SK-N-SH treated with all-trans-retinoic acid at 6 μM for 48 hours (cell line): ENCODE data around the gene ETFB.
A peak's percentile ranks its signal among the peaks of the same experiment; 100 is the strongest.

Experiments
- ATAC-seq: fragments of 200-7000 bp; cut with Tn5 transposase; 3 replicates; pipeline ENCODE4 v1.9.1; 2020; ENCODE audit warnings: mild to moderate bottlenecking, moderate library complexity
- ARNTL ChIP-seq: fragments of 450-650 bp; formaldehyde crosslinking; IDR thresholded peaks from 2 replicates; pipeline ENCODE4 v1.5.0; 2020; ENCODE audit warnings: low read depth, mild to moderate bottlenecking, moderate library complexity, borderline replicate concordance
- BACH2 ChIP-seq: fragments of 250-450 bp; sonication (Bioruptor Pico); IDR thresholded peaks from 2 replicates; pipeline ENCODE4 v1.9.0; 2021; ENCODE audit warnings: mild to moderate bottlenecking, borderline replicate concordance
- CSDC2 ChIP-seq: fragments of 250-450 bp; sonication (Bioruptor Pico); IDR thresholded peaks from 2 replicates; pipeline ENCODE4 v1.5.0; 2020; ENCODE audit warnings: mild to moderate bottlenecking, moderate library complexity
- CSRNP3 ChIP-seq: fragments of 250-450 bp; sonication (Bioruptor Pico); IDR thresholded peaks from 2 replicates; pipeline ENCODE4 v1.5.1; 2021; ENCODE audit warnings: mild to moderate bottlenecking, moderate library complexity
- ESRRG ChIP-seq: fragments of 250-450 bp; sonication (Bioruptor Pico); IDR thresholded peaks from 2 replicates; pipeline ENCODE4 v1.6.1; 2021; ENCODE audit warnings: mild to moderate bottlenecking
- GLIS3 ChIP-seq: fragments of 250-450 bp; sonication (Bioruptor Pico); IDR thresholded peaks from 2 replicates; pipeline ENCODE4 v1.5.0; 2020; ENCODE audit warnings: mild to moderate bottlenecking, moderate library complexity
- ISL1 ChIP-seq: fragments of 250-450 bp; sonication (Bioruptor Pico); IDR thresholded peaks from 2 replicates; pipeline ENCODE4 v2.1.2; 2022; ENCODE audit warnings: mild to moderate bottlenecking, moderate library complexity
- OSR1 ChIP-seq: fragments of 250-450 bp; sonication (Bioruptor Pico); IDR thresholded peaks from 2 replicates; pipeline ENCODE4 v1.8.0; 2022; ENCODE audit warnings: moderate library complexity, mild to moderate bottlenecking, inconsistent platforms
- PPARA ChIP-seq: fragments of 250-450 bp; sonication (Bioruptor Pico); IDR thresholded peaks from 2 replicates; pipeline ENCODE4 v1.5.0; 2020; ENCODE audit warnings: mild to moderate bottlenecking, borderline replicate concordance
- SNAI2 ChIP-seq: fragments of 250-450 bp; sonication (Bioruptor Pico); IDR thresholded peaks from 2 replicates; pipeline ENCODE4 v1.5.0; 2020; ENCODE audit warnings: mild to moderate bottlenecking, moderate library complexity
- TCF4 ChIP-seq: fragments of 250-450 bp; sonication (Bioruptor Pico); IDR thresholded peaks from 2 replicates; pipeline ENCODE4 v1.8.0; 2021; ENCODE audit warnings: mild to moderate bottlenecking, moderate library complexity, borderline replicate concordance
- TOX ChIP-seq: fragments of 250-450 bp; sonication (Bioruptor Pico); IDR thresholded peaks from 2 replicates; pipeline ENCODE4 v1.8.0; 2021; ENCODE audit warnings: mild to moderate bottlenecking, moderate library complexity, borderline replicate concordance
- ZC3H10 ChIP-seq: fragments of 250-450 bp; sonication (Bioruptor Pico); IDR thresholded peaks from 2 replicates; pipeline ENCODE4 v1.5.1; 2021; ENCODE audit warnings: mild to moderate bottlenecking, moderate library complexity
- ZFP3 ChIP-seq: fragments of 250-450 bp; sonication (Bioruptor Pico); IDR thresholded peaks from 2 replicates; pipeline ENCODE4 v1.5.0; 2020; ENCODE audit warnings: mild to moderate bottlenecking, moderate library complexity
- ZFP30 ChIP-seq: fragments of 450-650 bp; formaldehyde crosslinking; IDR thresholded peaks from 2 replicates; pipeline ENCODE4 v1.5.0; 2022; ENCODE audit warnings: mild to moderate bottlenecking, moderate library complexity
- TF ChIP-seq, protein P1 (sequence below): fragments of 250-450 bp; sonication (Bioruptor Pico); IDR thresholded peaks from 2 replicates; pipeline ENCODE4 v1.8.0; 2021; ENCODE audit warnings: low read depth, mild to moderate bottlenecking, moderate library complexity, borderline replicate concordance
- TF ChIP-seq, protein P2 (sequence below): fragments of 250-450 bp; sonication (Bioruptor Pico); IDR thresholded peaks from 2 replicates; pipeline ENCODE4 v1.5.0; 2020; ENCODE audit warnings: mild to moderate bottlenecking, moderate library complexity
- TF ChIP-seq, protein P3 (sequence below): fragments of 250-450 bp; sonication (Bioruptor Pico); IDR thresholded peaks from 2 replicates; pipeline ENCODE4 v1.5.1; 2020; ENCODE audit warnings: low read depth, mild to moderate bottlenecking, moderate library complexity
- TF ChIP-seq, protein P4 (sequence below): fragments of 250-450 bp; sonication (Bioruptor Pico); IDR thresholded peaks from 2 replicates; pipeline ENCODE4 v1.8.0; 2020; ENCODE audit warnings: mild to moderate bottlenecking, moderate library complexity, borderline replicate concordance

The ETFB gene

GRCh38 chr19:51364200-51365106 is 1.7 kb downstream of the ETFB start:
- no peak for TF ChIP-seq TOX (CRISPR knock-in tag)
- TF ChIP-seq ISL1 (CRISPR knock-in tag): no peak
- TF ChIP-seq OSR1 (CRISPR knock-in tag): no peak
- TF ChIP-seq TCF4 (CRISPR knock-in tag): no peak
- TF ChIP-seq PPARA (CRISPR knock-in tag): no peak
- no peak for TF ChIP-seq SNAI2
- TF ChIP-seq GLIS3 (CRISPR knock-in tag): no peak
- no peak for TF ChIP-seq BACH2 (CRISPR knock-in tag)
- TF ChIP-seq ZC3H10 (CRISPR knock-in tag): no peak
- no peak for TF ChIP-seq ZFP3 (CRISPR knock-in tag)
- no peak for TF ChIP-seq CSRNP3 (CRISPR knock-in tag)
- no peak for ATAC-seq

DNA sequence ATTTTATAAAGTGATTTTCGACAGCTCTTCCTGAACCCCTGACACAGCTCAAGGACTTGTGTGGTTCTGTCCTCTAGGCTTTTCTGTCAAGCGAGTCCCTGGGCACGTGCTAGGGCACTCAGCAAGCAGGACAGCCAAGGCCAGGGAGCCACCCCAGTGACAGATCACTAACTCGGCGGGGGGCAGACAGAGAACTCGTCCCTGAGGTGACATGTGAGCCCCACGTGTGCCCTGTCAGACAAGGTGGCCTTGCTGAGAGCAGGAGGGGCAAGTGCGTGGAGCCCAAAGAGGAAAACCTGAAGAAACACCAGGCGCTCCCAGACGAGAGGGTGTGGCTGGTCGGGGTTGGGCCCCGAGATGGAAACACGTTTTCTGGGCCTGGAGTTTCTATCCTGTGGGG is 4.9 kb downstream of the ETFB start:
- TF ChIP-seq, protein P1, sequence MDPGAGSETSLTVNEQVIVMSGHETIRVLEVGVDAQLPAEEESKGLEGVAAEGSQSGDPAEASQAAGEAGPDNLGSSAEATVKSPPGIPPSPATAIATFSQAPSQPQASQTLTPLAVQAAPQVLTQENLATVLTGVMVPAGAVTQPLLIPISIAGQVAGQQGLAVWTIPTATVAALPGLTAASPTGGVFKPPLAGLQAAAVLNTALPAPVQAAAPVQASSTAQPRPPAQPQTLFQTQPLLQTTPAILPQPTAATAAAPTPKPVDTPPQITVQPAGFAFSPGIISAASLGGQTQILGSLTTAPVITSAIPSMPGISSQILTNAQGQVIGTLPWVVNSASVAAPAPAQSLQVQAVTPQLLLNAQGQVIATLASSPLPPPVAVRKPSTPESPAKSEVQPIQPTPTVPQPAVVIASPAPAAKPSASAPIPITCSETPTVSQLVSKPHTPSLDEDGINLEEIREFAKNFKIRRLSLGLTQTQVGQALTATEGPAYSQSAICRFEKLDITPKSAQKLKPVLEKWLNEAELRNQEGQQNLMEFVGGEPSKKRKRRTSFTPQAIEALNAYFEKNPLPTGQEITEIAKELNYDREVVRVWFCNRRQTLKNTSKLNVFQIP (CRISPR knock-in tag): no peak
- TF ChIP-seq ESRRG (CRISPR knock-in tag) (no peak), ARNTL (CRISPR knock-in tag) (no peak)
- TF ChIP-seq, protein P2, sequence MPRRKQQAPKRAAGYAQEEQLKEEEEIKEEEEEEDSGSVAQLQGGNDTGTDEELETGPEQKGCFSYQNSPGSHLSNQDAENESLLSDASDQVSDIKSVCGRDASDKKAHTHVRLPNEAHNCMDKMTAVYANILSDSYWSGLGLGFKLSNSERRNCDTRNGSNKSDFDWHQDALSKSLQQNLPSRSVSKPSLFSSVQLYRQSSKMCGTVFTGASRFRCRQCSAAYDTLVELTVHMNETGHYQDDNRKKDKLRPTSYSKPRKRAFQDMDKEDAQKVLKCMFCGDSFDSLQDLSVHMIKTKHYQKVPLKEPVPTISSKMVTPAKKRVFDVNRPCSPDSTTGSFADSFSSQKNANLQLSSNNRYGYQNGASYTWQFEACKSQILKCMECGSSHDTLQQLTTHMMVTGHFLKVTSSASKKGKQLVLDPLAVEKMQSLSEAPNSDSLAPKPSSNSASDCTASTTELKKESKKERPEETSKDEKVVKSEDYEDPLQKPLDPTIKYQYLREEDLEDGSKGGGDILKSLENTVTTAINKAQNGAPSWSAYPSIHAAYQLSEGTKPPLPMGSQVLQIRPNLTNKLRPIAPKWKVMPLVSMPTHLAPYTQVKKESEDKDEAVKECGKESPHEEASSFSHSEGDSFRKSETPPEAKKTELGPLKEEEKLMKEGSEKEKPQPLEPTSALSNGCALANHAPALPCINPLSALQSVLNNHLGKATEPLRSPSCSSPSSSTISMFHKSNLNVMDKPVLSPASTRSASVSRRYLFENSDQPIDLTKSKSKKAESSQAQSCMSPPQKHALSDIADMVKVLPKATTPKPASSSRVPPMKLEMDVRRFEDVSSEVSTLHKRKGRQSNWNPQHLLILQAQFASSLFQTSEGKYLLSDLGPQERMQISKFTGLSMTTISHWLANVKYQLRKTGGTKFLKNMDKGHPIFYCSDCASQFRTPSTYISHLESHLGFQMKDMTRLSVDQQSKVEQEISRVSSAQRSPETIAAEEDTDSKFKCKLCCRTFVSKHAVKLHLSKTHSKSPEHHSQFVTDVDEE: no peak
- TF ChIP-seq, protein P3, sequence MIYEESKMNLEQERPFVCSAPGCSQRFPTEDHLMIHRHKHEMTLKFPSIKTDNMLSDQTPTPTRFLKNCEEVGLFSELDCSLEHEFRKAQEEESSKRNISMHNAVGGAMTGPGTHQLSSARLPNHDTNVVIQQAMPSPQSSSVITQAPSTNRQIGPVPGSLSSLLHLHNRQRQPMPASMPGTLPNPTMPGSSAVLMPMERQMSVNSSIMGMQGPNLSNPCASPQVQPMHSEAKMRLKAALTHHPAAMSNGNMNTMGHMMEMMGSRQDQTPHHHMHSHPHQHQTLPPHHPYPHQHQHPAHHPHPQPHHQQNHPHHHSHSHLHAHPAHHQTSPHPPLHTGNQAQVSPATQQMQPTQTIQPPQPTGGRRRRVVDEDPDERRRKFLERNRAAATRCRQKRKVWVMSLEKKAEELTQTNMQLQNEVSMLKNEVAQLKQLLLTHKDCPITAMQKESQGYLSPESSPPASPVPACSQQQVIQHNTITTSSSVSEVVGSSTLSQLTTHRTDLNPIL (CRISPR knock-in tag): no peak
- no peak for ATAC-seq

DNA sequence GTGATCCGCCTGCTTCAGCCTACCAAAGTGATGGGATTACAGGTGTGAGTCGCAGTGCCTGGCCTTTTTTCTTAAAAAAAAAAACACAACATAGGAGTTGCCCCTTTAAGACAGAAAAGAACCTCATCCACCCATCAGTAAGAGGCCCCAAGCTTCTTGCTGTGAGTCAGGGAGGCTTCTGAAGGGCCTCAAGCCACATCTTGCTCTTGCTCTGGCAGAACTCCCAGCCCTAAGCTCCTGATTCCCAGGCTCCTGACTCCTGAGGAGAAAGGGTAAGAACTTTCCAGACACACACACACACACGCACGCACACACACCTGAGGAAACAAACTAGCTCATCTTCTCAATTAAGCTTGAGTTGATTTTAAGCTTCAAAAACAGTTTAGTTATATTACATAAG is 6.9 kb downstream of the ETFB start:
- TF ChIP-seq CSDC2 (CRISPR knock-in tag): no peak
- no peak for TF ChIP-seq TOX (CRISPR knock-in tag)
- TF ChIP-seq ARNTL (CRISPR knock-in tag): no peak
- no peak for TF ChIP-seq OSR1 (CRISPR knock-in tag)
- TF ChIP-seq ZFP3 (CRISPR knock-in tag): no peak
- TF ChIP-seq, protein P4, sequence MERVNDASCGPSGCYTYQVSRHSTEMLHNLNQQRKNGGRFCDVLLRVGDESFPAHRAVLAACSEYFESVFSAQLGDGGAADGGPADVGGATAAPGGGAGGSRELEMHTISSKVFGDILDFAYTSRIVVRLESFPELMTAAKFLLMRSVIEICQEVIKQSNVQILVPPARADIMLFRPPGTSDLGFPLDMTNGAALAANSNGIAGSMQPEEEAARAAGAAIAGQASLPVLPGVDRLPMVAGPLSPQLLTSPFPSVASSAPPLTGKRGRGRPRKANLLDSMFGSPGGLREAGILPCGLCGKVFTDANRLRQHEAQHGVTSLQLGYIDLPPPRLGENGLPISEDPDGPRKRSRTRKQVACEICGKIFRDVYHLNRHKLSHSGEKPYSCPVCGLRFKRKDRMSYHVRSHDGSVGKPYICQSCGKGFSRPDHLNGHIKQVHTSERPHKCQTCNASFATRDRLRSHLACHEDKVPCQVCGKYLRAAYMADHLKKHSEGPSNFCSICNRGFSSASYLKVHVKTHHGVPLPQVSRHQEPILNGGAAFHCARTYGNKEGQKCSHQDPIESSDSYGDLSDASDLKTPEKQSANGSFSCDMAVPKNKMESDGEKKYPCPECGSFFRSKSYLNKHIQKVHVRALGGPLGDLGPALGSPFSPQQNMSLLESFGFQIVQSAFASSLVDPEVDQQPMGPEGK (CRISPR knock-in tag): no peak
- TF ChIP-seq GLIS3 (CRISPR knock-in tag): no peak
- TF ChIP-seq ZFP30 (CRISPR knock-in tag): no peak
- TF ChIP-seq BACH2 (CRISPR knock-in tag): no peak
- peak; percentile 73 for ATAC-seq
